DLD1 (cell line): ENCODE results near the gene ALG5.

Experiments
- in situ Hi-C: cut with HindIII; loops from 2 replicates; pipeline ENCODE4 v1.10.0; 2017; ENCODE audit warnings: low sequenced_read_pairs

ALG5 gene

GRCh38 chr13:36979361-36980050, 19.6 kb downstream of the ALG5 start:
- in situ Hi-C loops, result no loop called here

GRCh38 chr13:36975172-36975571, 24.0 kb downstream of the ALG5 start:
- in situ Hi-C loops, result no loop called here

GRCh38 chr13:36973621-36974295, 25.4 kb downstream of the ALG5 start:
- in situ Hi-C loops, result no loop called here

GRCh38 chr13:36973009-36973408, 26.1 kb downstream of the ALG5 start:
- in situ Hi-C loops, result no loop called here

- in situ Hi-C loops, result no loop called here
Observed at GRCh38 chr13:36966404-36966803, 32.7 kb downstream of the ALG5 start.

GRCh38 chr13:36965767-36966166, 33.4 kb downstream of the ALG5 start:
- in situ Hi-C loops, result no loop called here

- in situ Hi-C loops, result no loop called here
Observed at GRCh38 chr13:36959456-36960116, 39.6 kb downstream of the ALG5 start.

GRCh38 chr13:36954542-36954941, 44.6 kb downstream of the ALG5 start:
- in situ Hi-C loops, result no loop called here

- in situ Hi-C loops, result no loop called here
Observed at GRCh38 chr13:36950920-36951319, 48.2 kb downstream of the ALG5 start.

- in situ Hi-C loops, result no loop called here
Observed at GRCh38 chr13:36950330-36950729, 48.8 kb downstream of the ALG5 start.

- in situ Hi-C loops, result no loop called here
Observed at GRCh38 chr13:36945078-36945477, 54.1 kb downstream of the ALG5 start.

- in situ Hi-C loops, result no loop called here
Observed at GRCh38 chr13:36925603-36926002, 73.5 kb downstream of the ALG5 start.

- in situ Hi-C loops, result no loop called here
Observed at GRCh38 chr13:36924001-36924400, 75.1 kb downstream of the ALG5 start.

- in situ Hi-C loops, result no loop called here
Observed at GRCh38 chr13:36921631-36922301, 77.4 kb downstream of the ALG5 start.

GRCh38 chr13:36920616-36921185, 78.4 kb downstream of the ALG5 start:
- in situ Hi-C loops, result no loop called here

GRCh38 chr13:36919833-36920615, 79.1 kb downstream of the ALG5 start, which contains the start of gene SMAD9:
Gene SMAD9 (minus strand): TSS chr13:36920238. CDS start chr13:36879689, 40,549 bp downstream.
- in situ Hi-C loops, result no loop called here

- in situ Hi-C loops, result no loop called here
Observed at GRCh38 chr13:36919171-36919832, 79.8 kb downstream of the ALG5 start.

- in situ Hi-C loops, result no loop called here
Observed at GRCh38 chr13:36918246-36919131, 80.7 kb downstream of the ALG5 start.

- in situ Hi-C loops, result no loop called here
Observed at GRCh38 chr13:36917311-36917710, 81.8 kb downstream of the ALG5 start.
